ENCODE measurements around the gene KIAA0319L. TPM values are rescaled to one million over a fixed set of nuclear protein-coding genes. Genes with fewer than 3 reads are reported as not detected.

Gene KIAA0319L
- total and polyA plus RNA-seq, 2 donors (not counting 3 experiments of a cell fraction or from before 2014, with no cell fraction given) = 31.4 to 43.4 TPM

- H3K79me2 ChIP-seq (ENCODE audit: control insufficient read depth, insufficient read depth, low read length) = no peaks in the 10 kb centered on the region
- TF ChIP-seq JUN (IDR thresholded peaks at IDR 0.05; ENCODE audit: borderline replicate concordance, insufficient read depth, insufficient read length, low read depth) (peak; percentile 23), CTCF (IDR thresholded peaks at IDR 0.05; ENCODE audit: extremely low read depth in 1 of 2, insufficient read depth in 1 of 2, low read depth in 1 of 2, low read length in 2 of 2) (no peak)
- peaks cover 2% of the 10 kb centered on the region for H4K20me1 ChIP-seq (replicated peaks; ENCODE audit: control insufficient read depth, extremely low read depth, insufficient read depth, low read length)
- intact Hi-C loops (cut with micrococcal nuclease) = no loop called here
- H3K4me3 ChIP-seq (replicated peaks in 1 of 3; ENCODE audit: insufficient read depth in 1 of 3, low read depth in 1 of 3, low read length in 3 of 3) = no peak overlapping the region
- H3K27me3 ChIP-seq (ENCODE audit: control insufficient read depth in 2 of 2, insufficient read depth in 2 of 2, low read length in 2 of 2) = no peaks in the 10 kb centered on the region
- H3K9me1 ChIP-seq (replicated peaks; ENCODE audit: control insufficient read depth, extremely low read depth, insufficient read depth, low read length) = no peaks in the 10 kb centered on the region
- CTCF ChIA-PET = interaction anchor here (1.2 to 10.0 kb wide), 2 partner anchors 10 to 118 kb away, joined by 3 to 363 read pairs; no protein-coding TSS in a partner anchor
- FAIRE-seq (peak; percentile 59), DNase-seq (ENCODE audit: low read depth, low spot score) (peak; percentile 54)
- H3K9me3 ChIP-seq (replicated peaks; ENCODE audit: control insufficient read depth, insufficient read depth, low read length) = no peaks in the 10 kb centered on the region
- H3K9ac ChIP-seq (replicated peaks; ENCODE audit: extremely low read depth, insufficient read depth, low read length) = no peak overlapping the region
- H3K27ac ChIP-seq (ENCODE audit: insufficient read depth, low read depth, low read length) = no peak overlapping the region
- POLR2A ChIA-PET = no interaction called here
- no peak overlapping the region for H2AFZ ChIP-seq (ENCODE audit: low read depth, low read length)
- no TSS peak for BruUV-seq (replicated peaks)
- H3K4me1 ChIP-seq (ENCODE audit: control insufficient read depth, extremely low read depth, insufficient read depth, low read length) = peaks cover 19% of the 10 kb centered on the region
- dilution Hi-C loops (cut with MboI; ENCODE audit: extremely low pct_ligation_motif_present, low sequenced_read_pairs) = no loop called here
- peaks cover 2 to 3% of the 10 kb centered on the region in 2 experiments for H3K36me3 ChIP-seq (ENCODE audit: control insufficient read depth in 2 of 2, extremely low read depth in 1 of 2, insufficient read depth in 2 of 2, low read length in 2 of 2)
- H3K4me2 ChIP-seq (ENCODE audit: insufficient read depth, low read length) = no peak overlapping the region
Measured at GRCh38 chr1:35448344-35448801, 108.8 kb downstream of the KIAA0319L start.

GRCh38 chr1:35447278-35447677, 109.9 kb downstream of the KIAA0319L start:
- Histone ChIP-seq H3K4me3 (replicated peaks in 1 of 3; ENCODE audit: insufficient read depth in 1 of 3, low read depth in 1 of 3, low read length in 3 of 3) (no peak overlapping the region), H3K36me3 (ENCODE audit: control insufficient read depth in 2 of 2, extremely low read depth in 1 of 2, insufficient read depth in 2 of 2, low read length in 2 of 2) (peaks cover 3 to 9% of the 10 kb centered on the region in 2 experiments), H3K9me1 (replicated peaks; ENCODE audit: control insufficient read depth, extremely low read depth, insufficient read depth, low read length) (no peaks in the 10 kb centered on the region), H4K20me1 (replicated peaks; ENCODE audit: control insufficient read depth, extremely low read depth, insufficient read depth, low read length) (peaks cover 2% of the 10 kb centered on the region), H3K79me2 (ENCODE audit: control insufficient read depth, insufficient read depth, low read length) (no peaks in the 10 kb centered on the region), H3K27me3 (ENCODE audit: control insufficient read depth in 2 of 2, insufficient read depth in 2 of 2, low read length in 2 of 2) (no peaks in the 10 kb centered on the region), H3K4me2 (ENCODE audit: insufficient read depth, low read length) (no peak overlapping the region), H3K9ac (replicated peaks; ENCODE audit: extremely low read depth, insufficient read depth, low read length) (no peak overlapping the region), H3K4me1 (ENCODE audit: control insufficient read depth, extremely low read depth, insufficient read depth, low read length) (peaks cover 17% of the 10 kb centered on the region), H3K27ac (ENCODE audit: insufficient read depth, low read depth, low read length) (no peak overlapping the region), H3K9me3 (replicated peaks; ENCODE audit: control insufficient read depth, insufficient read depth, low read length) (no peaks in the 10 kb centered on the region), H2AFZ (ENCODE audit: low read depth, low read length) (no peak overlapping the region)
- intact Hi-C loops (cut with micrococcal nuclease) (no loop called here), dilution Hi-C loops (cut with MboI; ENCODE audit: extremely low pct_ligation_motif_present, low sequenced_read_pairs) (no loop called here)
- CTCF ChIA-PET = interaction anchor here (0.5 to 10.0 kb wide), 2 partner anchors 119 to 332 kb away, joined by 5 to 363 read pairs; no protein-coding TSS in a partner anchor
- TF ChIP-seq MAX (IDR thresholded peaks at IDR 0.05; ENCODE audit: insufficient read depth, insufficient read length) = no peak
- TF ChIP-seq JUN (IDR thresholded peaks at IDR 0.05; ENCODE audit: borderline replicate concordance, insufficient read depth, insufficient read length, low read depth) = no peak
- no peak for TF ChIP-seq EZH2 (IDR thresholded peaks at IDR 0.05; ENCODE audit: borderline replicate concordance, low read depth, low read length, severe bottlenecking)
- no peak for TF ChIP-seq POLR2AphosphoS5 (IDR thresholded peaks at IDR 0.05; ENCODE audit: insufficient read depth, low read depth, low read length)
- no peak for TF ChIP-seq FOS (IDR thresholded peaks at IDR 0.05; ENCODE audit: borderline replicate concordance, insufficient read depth, low read length)
- no peak for TF ChIP-seq MYC (IDR thresholded peaks at IDR 0.05; ENCODE audit: low read depth, low read length)
- no peak for TF ChIP-seq POLR2A (IDR thresholded peaks at IDR 0.05; ENCODE audit: low read depth, low read length)
- no peak for TF ChIP-seq GATA2 (IDR thresholded peaks at IDR 0.05; ENCODE audit: insufficient read depth, insufficient read length, low read depth, low read length)
- no peak for TF ChIP-seq CTCF (IDR thresholded peaks at IDR 0.05; ENCODE audit: extremely low read depth in 1 of 2, insufficient read depth in 1 of 2, low read depth in 1 of 2, low read length in 2 of 2)
- POLR2A ChIA-PET = no interaction called here
- FAIRE-seq = no peak
- no peak for DNase-seq (ENCODE audit: low read depth, low spot score)
- BruUV-seq (replicated peaks) = no TSS peak
